GM23248 (cell line): Measurements from ENCODE around the gene NELFB. TPM values are rescaled to one million over a fixed set of nuclear protein-coding genes. Genes with fewer than 3 reads are reported as not detected.

ENCODE experiments used
- DNase-seq: peaks from one replicate; pipeline ENCODE4 v3.0.0-alpha.2; 2015
- H2AFZ ChIP-seq: fragments of 200-600 bp; sonication (generic); 2 replicates; pipeline ENCODE4 v1.6.1; 2016; ENCODE audit warnings: antibody characterized with exemption
- H3F3A ChIP-seq: fragments of 200-600 bp; sonication (generic); 2 replicates; pipeline ENCODE4 v1.6.1; 2016; ENCODE audit warnings: mild to moderate bottlenecking, antibody characterized with exemption, mixed run types; ENCODE audit not compliant: insufficient read depth
- H3K27ac ChIP-seq: fragments of 200-600 bp; sonication (generic); 2 replicates; pipeline ENCODE4 v1.5.1; 2016; ENCODE audit warnings: mild to moderate bottlenecking
- H3K27me3 ChIP-seq: fragments of 200-600 bp; sonication (generic); replicated peaks from 2 replicates; pipeline ENCODE4 v1.6.1; 2016; ENCODE audit warnings: mild to moderate bottlenecking; ENCODE audit not compliant: insufficient read depth
- H3K36me3 ChIP-seq: fragments of 200-600 bp; sonication (generic); 2 replicates; pipeline ENCODE4 v1.6.1; 2016; ENCODE audit warnings: low read depth, mild to moderate bottlenecking
- H3K4me1 ChIP-seq: fragments of 200-600 bp; sonication (generic); 2 replicates; pipeline ENCODE4 v1.6.1; 2016; ENCODE audit warnings: mild to moderate bottlenecking; ENCODE audit not compliant: insufficient read depth
- H3K4me2 ChIP-seq: fragments of 200-600 bp; sonication (generic); one replicate; pipeline ENCODE4 v1.6.1; 2016; ENCODE audit warnings: mild to moderate bottlenecking; ENCODE audit not compliant: unreplicated experiment
- H3K4me3 ChIP-seq: fragments of 200-600 bp; sonication (generic); 2 replicates; pipeline ENCODE4 v1.5.1; 2016; ENCODE audit warnings: mild to moderate bottlenecking
- H3K79me2 ChIP-seq: fragments of 200-600 bp; sonication (generic); 2 replicates; pipeline ENCODE4 v1.6.1; 2016; ENCODE audit warnings: mild to moderate bottlenecking; ENCODE audit not compliant: insufficient read depth
- H3K9ac ChIP-seq: fragments of 200-600 bp; sonication (generic); 2 replicates; pipeline ENCODE4 v1.6.1; 2016; ENCODE audit warnings: mild to moderate bottlenecking
- H3K9me2 ChIP-seq: fragments of 200-600 bp; sonication (generic); 2 replicates; pipeline ENCODE4 v1.6.1; 2016; ENCODE audit warnings: mixed run types, mild to moderate bottlenecking, moderate library complexity; ENCODE audit not compliant: insufficient read depth
- H3K9me3 ChIP-seq: fragments of 200-600 bp; sonication (generic); one replicate; pipeline ENCODE4 v1.6.1; 2017; ENCODE audit warnings: low read depth
- H4K20me1 ChIP-seq: fragments of 200-600 bp; sonication (generic); 2 replicates; pipeline ENCODE4 v1.6.0; 2016; ENCODE audit not compliant: insufficient read depth
- EZH2 ChIP-seq: fragments of 200-600 bp; sonication (generic); IDR thresholded peaks from 2 replicates; pipeline ENCODE4 v1.6.1; 2018; ENCODE audit warnings: antibody characterized with exemption, mild to moderate bottlenecking; ENCODE audit not compliant: insufficient read depth, poor library complexity, severe bottlenecking
- EZH2phosphoT487 ChIP-seq: fragments of 200-600 bp; sonication (generic); IDR thresholded peaks from 2 replicates; pipeline ENCODE4 v1.6.1; 2018; ENCODE audit warnings: antibody characterized with exemption, moderate library complexity, mild to moderate bottlenecking, low read depth; ENCODE audit not compliant: insufficient read depth
- WGBS, 2 experiments: methylation state at CpG; one replicate each; pipeline ENCODE4 v1.1.6; 2015 to 2017; ENCODE audit warnings: low lambda C conversion rate in 2 of 2, low coverage in 1 of 2; ENCODE audit errors: missing lambda C conversion rate in 2 of 2; 5-methylcytosine and 5-hydroxymethylcytosine counted together
- in situ Hi-C: fragments of 300-500 bp; cut with MboI; formaldehyde crosslinking; loops from 2 replicates; pipeline ENCODE4 v1.15.0; 2020
- polyA plus RNA-seq: library from polyadenylated mRNA; unstranded; fragments of >200 nt; fragmentation: Nextera tagmentation; extraction: Ambion mirVana; gene quantifications from 2 replicates; pipeline ENCODE4 v1.2.1, GENCODE V29; 2016
- total RNA-seq: library from RNA; depleted of rRNA; stranded (reverse); fragments of >200 nt; shearing (Covaris generic); gene quantifications from 2 replicates; pipeline ENCODE4 v1.2.3, GENCODE V29; 2014; rRNA removed

The NELFB gene
- total and polyA plus RNA-seq, 2 experiments from 2014 or later: 34.4 to 65.0 TPM

DNA sequence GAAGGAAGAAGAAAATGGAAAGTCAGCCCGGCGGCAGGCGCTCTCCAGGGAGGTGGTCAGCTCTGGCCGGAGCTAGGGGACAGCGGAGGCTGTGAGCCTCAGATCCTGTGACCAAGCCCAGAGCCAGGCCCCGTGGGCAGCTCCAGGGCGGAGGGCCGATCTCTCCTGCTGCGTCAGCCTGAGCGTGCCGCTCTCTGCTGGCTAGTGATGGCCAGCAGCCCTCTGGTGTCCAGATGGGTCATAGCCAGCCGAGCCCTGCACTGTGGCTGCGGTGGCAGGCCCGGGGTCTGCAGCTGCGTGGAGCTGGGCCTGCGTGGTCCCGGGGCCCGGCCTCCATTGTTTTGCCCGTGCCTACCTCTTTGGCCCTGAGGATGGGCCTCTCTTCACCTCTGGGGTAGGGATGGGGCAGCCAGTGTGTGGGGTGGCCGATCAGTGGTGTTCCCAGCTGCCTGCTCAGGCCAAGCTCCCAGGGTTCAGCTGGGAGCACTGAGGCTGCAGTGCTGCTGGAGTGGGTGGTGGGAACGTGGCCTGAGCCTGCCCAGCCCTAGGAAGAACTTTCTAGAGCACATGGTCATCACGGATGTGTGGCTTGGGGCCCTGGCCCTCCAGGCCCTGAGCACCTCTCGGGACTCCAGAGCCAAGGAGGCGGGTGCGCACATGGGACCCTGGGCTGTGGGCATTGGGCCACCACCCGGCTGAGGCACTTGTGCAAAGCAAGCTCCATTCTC is 64.0 kb downstream of the NELFB start:
- 77 to 84% methylated on average over 25 to 26 of the region's 26 CpGs for WGBS, 2 experiments
- Histone ChIP-seq H3K4me1 (no peaks in the 10 kb centered on the region), H4K20me1 (no peaks in the 10 kb centered on the region), H3K79me2 (no peaks in the 10 kb centered on the region), H3K27ac (no peak overlapping the region), H3K4me3 (no peak overlapping the region), H3K9ac (no peak overlapping the region), H3K9me2 (no peaks in the 10 kb centered on the region), H2AFZ (no peak overlapping the region), H3K4me2 (no peak overlapping the region), H3K36me3 (no peaks in the 10 kb centered on the region), H3F3A (no peaks in the 10 kb centered on the region), H3K9me3 (no peaks in the 10 kb centered on the region), H3K27me3 (no peaks in the 10 kb centered on the region)
- no peak for DNase-seq
- in situ Hi-C loops: no loop called here
- TF ChIP-seq EZH2 (no peak), EZH2phosphoT487 (no peak)

DNA sequence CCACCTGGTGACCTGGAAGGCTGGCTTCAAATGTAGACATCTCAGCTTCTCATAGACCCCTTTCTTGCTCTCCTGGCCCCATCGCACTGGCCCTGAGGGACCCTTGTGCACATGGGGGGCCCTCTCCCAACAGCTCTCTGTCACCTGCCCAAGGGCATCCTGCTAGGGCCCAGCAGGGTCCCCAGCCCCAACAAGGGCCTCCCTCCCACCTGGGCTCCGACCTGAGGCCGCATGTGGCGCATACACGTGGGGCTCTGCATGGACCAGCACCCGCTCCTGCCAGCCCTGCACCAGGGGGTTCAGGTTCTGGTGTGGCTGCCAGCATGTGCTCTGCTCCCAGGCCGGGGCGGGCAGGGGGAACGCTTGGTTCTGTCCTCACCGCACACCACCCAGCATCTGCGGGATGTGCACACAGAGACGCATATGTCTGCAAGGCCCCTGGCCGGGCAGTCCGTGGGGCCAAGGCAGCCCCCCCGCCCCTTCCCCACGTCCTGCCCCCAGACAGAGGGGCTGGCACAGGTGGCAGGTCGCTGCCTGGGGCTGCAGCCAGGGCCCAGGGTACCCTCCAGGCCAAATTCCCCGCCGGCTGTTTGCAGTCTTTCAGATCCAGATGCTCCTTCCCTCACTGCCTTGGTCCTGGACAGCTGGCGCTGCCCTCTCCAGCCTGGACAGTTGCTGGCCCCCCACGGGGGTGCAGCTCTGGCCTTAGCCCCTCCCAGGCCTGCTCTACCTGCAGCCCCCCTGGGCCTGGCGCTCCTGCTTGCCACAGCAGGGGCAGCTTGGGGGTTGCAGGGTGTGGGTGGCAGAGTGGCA is 64.8 kb downstream of the NELFB start:
- H4K20me1 ChIP-seq: no peaks in the 10 kb centered on the region
- no peak overlapping the region for H3K4me3 ChIP-seq
- DNase-seq: no peak

DNA sequence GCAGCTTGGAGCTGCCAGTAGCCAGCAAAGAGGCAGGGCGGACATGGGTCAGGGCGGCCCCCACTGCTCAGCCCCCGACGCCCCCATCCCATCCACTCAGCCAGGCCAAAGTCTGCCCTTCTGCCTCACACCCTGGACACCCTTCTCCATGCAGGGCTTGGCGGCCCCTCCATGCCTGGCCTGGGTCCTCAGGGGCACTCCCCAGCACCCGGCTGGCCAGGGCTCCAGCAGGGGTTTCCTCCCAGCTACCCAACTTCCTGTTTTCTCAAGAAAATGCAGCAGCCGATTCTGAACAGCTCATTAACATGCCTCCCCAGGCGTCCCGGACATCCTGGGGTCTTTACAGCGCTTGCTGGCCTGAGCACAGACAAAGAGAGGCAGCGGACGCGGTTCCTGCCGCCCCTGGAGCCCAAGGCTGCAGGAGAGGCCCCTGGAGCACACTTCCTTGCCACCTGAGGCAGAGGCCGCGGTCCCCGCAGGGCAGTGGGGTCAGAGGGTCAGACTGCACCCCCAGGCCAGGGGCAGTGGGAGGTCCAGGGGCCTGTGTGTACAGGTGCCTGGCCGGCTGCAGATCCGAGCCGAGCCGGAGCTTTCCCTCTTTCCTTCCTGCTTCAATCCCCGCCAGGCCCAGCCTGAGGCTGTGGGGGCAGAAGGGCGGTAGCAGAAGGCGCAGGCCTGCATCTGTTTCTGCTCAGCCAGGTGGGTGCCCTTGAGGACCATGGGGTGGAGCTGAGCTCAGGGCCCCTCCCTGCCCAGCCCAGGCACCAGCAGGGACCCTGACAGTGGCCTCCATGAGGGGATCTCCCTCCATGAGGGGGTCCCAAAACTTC is 65.6 kb downstream of the NELFB start:
- Histone ChIP-seq H4K20me1 (no peaks in the 10 kb centered on the region), H3K36me3 (no peaks in the 10 kb centered on the region), H3K79me2 (no peaks in the 10 kb centered on the region), H3K4me2 (no peak overlapping the region), H3K9me3 (no peaks in the 10 kb centered on the region), H2AFZ (no peak overlapping the region), H3K4me1 (no peaks in the 10 kb centered on the region), H3K9ac (no peak overlapping the region), H3K9me2 (no peaks in the 10 kb centered on the region), H3K27ac (no peak overlapping the region), H3K27me3 (no peaks in the 10 kb centered on the region), H3K4me3 (no peak overlapping the region), H3F3A (no peaks in the 10 kb centered on the region)
- TF ChIP-seq EZH2phosphoT487 (no peak), EZH2 (no peak)
- 78 to 80% methylated on average over 22 of the region's 24 CpGs for WGBS, 2 experiments
- in situ Hi-C loops: no loop called here
- DNase-seq: no peak

More for the DNA sequence above, 64.8 kb downstream of the NELFB start:
- Histone ChIP-seq H3K27ac (no peak overlapping the region), H3K79me2 (no peaks in the 10 kb centered on the region), H3K9ac (no peak overlapping the region), H3K36me3 (no peaks in the 10 kb centered on the region), H3K9me2 (no peaks in the 10 kb centered on the region), H3F3A (no peaks in the 10 kb centered on the region), H3K9me3 (no peaks in the 10 kb centered on the region), H3K4me2 (no peak overlapping the region), H2AFZ (no peak overlapping the region), H3K27me3 (no peaks in the 10 kb centered on the region), H3K4me1 (no peaks in the 10 kb centered on the region)
- TF ChIP-seq EZH2phosphoT487 (no peak), EZH2 (no peak)
- in situ Hi-C loops: no loop called here
- WGBS, 2 experiments: 80 to 86% methylated on average over 13 to 22 of the region's 22 CpGs

DNA sequence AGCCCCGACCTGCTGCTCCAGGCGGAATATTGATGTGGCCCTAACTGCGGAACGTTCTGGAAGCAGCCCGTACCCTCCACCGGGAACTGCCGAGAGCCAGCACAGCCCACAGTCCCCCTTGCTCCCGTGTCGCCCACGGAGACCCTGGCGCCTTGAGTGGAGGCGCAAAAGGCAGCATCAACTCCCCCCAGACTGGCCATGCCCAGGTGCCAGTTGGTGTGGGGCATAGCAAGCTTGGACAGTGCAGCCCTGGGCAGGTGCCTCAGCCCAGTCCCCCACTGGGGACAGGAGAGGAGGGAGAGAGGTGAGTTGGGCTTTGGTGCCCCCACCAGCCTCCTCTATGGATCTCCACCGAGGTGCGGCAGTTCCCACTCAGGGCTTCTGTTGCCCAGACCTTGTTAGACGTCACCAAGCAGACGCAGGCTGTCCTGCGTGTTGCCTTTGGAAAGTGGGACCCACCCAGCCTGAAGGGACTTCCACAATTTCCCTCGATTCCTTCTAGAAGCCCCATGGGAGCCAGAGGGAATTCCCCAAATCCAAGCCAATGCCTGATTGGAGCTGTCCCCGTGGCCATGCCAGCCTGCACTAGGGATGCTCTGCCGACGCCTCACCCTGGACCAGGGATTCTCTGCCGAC is 66.7 kb downstream of the NELFB start:
- Histone ChIP-seq H3K9me2 (no peaks in the 10 kb centered on the region), H3K9me3 (no peaks in the 10 kb centered on the region), H3K9ac (no peak overlapping the region), H3F3A (no peaks in the 10 kb centered on the region; the same call in 1 of the 2 replicates), H2AFZ (no peak overlapping the region), H3K4me2 (no peak overlapping the region), H4K20me1 (no peaks in the 10 kb centered on the region), H3K36me3 (no peaks in the 10 kb centered on the region), H3K4me3 (no peak overlapping the region), H3K79me2 (no peaks in the 10 kb centered on the region), H3K4me1 (no peaks in the 10 kb centered on the region), H3K27ac (no peak overlapping the region), H3K27me3 (no peaks in the 10 kb centered on the region)
- in situ Hi-C loops: no loop called here
- WGBS, 2 experiments: 84 to 88% methylated on average over 22 of the region's 22 CpGs
- DNase-seq: no peak
- TF ChIP-seq EZH2phosphoT487 (no peak), EZH2 (no peak)

Other genes with a start within 250 kb of the NELFB start
- 33.2 and 49.4 TPM in 2 replicates for gene ABCA2, start 227.1 kb upstream of the NELFB start, total RNA-seq
- 20.5 and 21.1 TPM in 2 replicates for gene ABCA2, start 227.1 kb upstream of the NELFB start, polyA plus RNA-seq
- not detected in 2 replicates for gene FUT7, start 223.2 kb upstream of the NELFB start, total RNA-seq
- not detected in 2 replicates for gene FUT7, start 223.2 kb upstream of the NELFB start, polyA plus RNA-seq
- 41.9 and 43.1 TPM in 2 replicates for gene NPDC1, start 209.2 kb upstream of the NELFB start, total RNA-seq
- gene NPDC1, start 209.2 kb upstream of the NELFB start, polyA plus RNA-seq: 121 and 122 TPM in 2 replicates
- not detected in 2 replicates for gene ENTPD2, start 201.3 kb upstream of the NELFB start, total RNA-seq
- gene ENTPD2, start 201.3 kb upstream of the NELFB start, polyA plus RNA-seq: not detected in 2 replicates
- 5.4 TPM in 2 replicates for gene SAPCD2, start 184.8 kb upstream of the NELFB start, total RNA-seq
- gene SAPCD2, start 184.8 kb upstream of the NELFB start, polyA plus RNA-seq: 0.86 and 0.88 TPM in 2 replicates
- gene UAP1L1, start 177.8 kb upstream of the NELFB start, total RNA-seq: 5.2 and 5.7 TPM in 2 replicates
- 4.3 and 4.5 TPM in 2 replicates for gene UAP1L1, start 177.8 kb upstream of the NELFB start, polyA plus RNA-seq
- 131 and 136 TPM in 2 replicates for gene MAN1B1, start 168.3 kb upstream of the NELFB start, total RNA-seq
- gene MAN1B1, start 168.3 kb upstream of the NELFB start, polyA plus RNA-seq: 101 and 104 TPM in 2 replicates
- 134 and 142 TPM in 2 replicates for gene DPP7, start 140.6 kb upstream of the NELFB start, total RNA-seq
- gene DPP7, start 140.6 kb upstream of the NELFB start, polyA plus RNA-seq: 145 and 148 TPM in 2 replicates
- 0.76 TPM in 1 of 2 replicates, not detected in the other for gene GRIN1, start 116.2 kb upstream of the NELFB start, total RNA-seq
- gene GRIN1, start 116.2 kb upstream of the NELFB start, polyA plus RNA-seq: 0.15 TPM in 1 of 2 replicates, not detected in the other
- not detected in 2 replicates for gene LRRC26, start 85.3 kb upstream of the NELFB start, total RNA-seq
- gene LRRC26, start 85.3 kb upstream of the NELFB start, polyA plus RNA-seq: not detected in 2 replicates
- gene TMEM210, start 83.3 kb upstream of the NELFB start, total RNA-seq: not detected in 2 replicates
- not detected in 2 replicates for gene TMEM210, start 83.3 kb upstream of the NELFB start, polyA plus RNA-seq
- gene ANAPC2, start 66.8 kb upstream of the NELFB start, total RNA-seq: 24.0 and 28.8 TPM in 2 replicates
- gene ANAPC2, start 66.8 kb upstream of the NELFB start, polyA plus RNA-seq: 12.0 and 13.6 TPM in 2 replicates
- gene SSNA1, start 66.7 kb upstream of the NELFB start, total RNA-seq: 73.1 and 105 TPM in 2 replicates
- 93.1 and 100 TPM in 2 replicates for gene SSNA1, start 66.7 kb upstream of the NELFB start, polyA plus RNA-seq
- gene TPRN, start 54.6 kb upstream of the NELFB start, total RNA-seq: 7.8 and 14.3 TPM in 2 replicates
- gene TPRN, start 54.6 kb upstream of the NELFB start, polyA plus RNA-seq: 1.7 and 2.2 TPM in 2 replicates
- gene TMEM203, start 49.7 kb upstream of the NELFB start, total RNA-seq: 44.3 and 52.9 TPM in 2 replicates
- 46.9 and 48.6 TPM in 2 replicates for gene TMEM203, start 49.7 kb upstream of the NELFB start, polyA plus RNA-seq
- gene NDOR1, start 49.6 kb upstream of the NELFB start, total RNA-seq: 12.1 and 12.4 TPM in 2 replicates
- gene NDOR1, start 49.6 kb upstream of the NELFB start, polyA plus RNA-seq: 7.7 and 8.5 TPM in 2 replicates
- 0.65 TPM in 1 of 2 replicates, not detected in the other for gene RNF208, start 33.1 kb upstream of the NELFB start, total RNA-seq
- gene RNF208, start 33.1 kb upstream of the NELFB start, polyA plus RNA-seq: 0.29 and 0.34 TPM in 2 replicates
- 0.43 TPM in 1 of 2 replicates, not detected in the other for gene CYSRT1, start 30.2 kb upstream of the NELFB start, total RNA-seq
- gene CYSRT1, start 30.2 kb upstream of the NELFB start, polyA plus RNA-seq: 0.24 and 0.75 TPM in 2 replicates
- not detected in 2 replicates for gene RNF224, start 27.8 kb upstream of the NELFB start, total RNA-seq
- gene RNF224, start 27.8 kb upstream of the NELFB start, polyA plus RNA-seq: not detected in 2 replicates
- not detected in 2 replicates for gene SLC34A3, start 24.4 kb upstream of the NELFB start, total RNA-seq
- not detected in 2 replicates for gene SLC34A3, start 24.4 kb upstream of the NELFB start, polyA plus RNA-seq
- gene TUBB4B, start 14.0 kb upstream of the NELFB start, total RNA-seq: 148 and 159 TPM in 2 replicates
- gene TUBB4B, start 14.0 kb upstream of the NELFB start, polyA plus RNA-seq: 373 and 391 TPM in 2 replicates
- not detected in 2 replicates for gene STPG3, start 4.0 kb upstream of the NELFB start, total RNA-seq
- not detected in 2 replicates for gene STPG3, start 4.0 kb upstream of the NELFB start, polyA plus RNA-seq
- gene TOR4A, start 22.4 kb downstream of the NELFB start, total RNA-seq: 25.8 and 29.6 TPM in 2 replicates
- 4.1 and 5.0 TPM in 2 replicates for gene TOR4A, start 22.4 kb downstream of the NELFB start, polyA plus RNA-seq
- gene NRARP, start 46.9 kb downstream of the NELFB start, total RNA-seq: 0.32 TPM in 1 of 2 replicates, not detected in the other
- not detected in 2 replicates for gene NRARP, start 46.9 kb downstream of the NELFB start, polyA plus RNA-seq
- 11.6 and 17.1 TPM in 2 replicates for gene EXD3, start 167.8 kb downstream of the NELFB start, total RNA-seq
- gene EXD3, start 167.8 kb downstream of the NELFB start, polyA plus RNA-seq: 8.7 and 10.1 TPM in 2 replicates
- gene NOXA1, start 168.1 kb downstream of the NELFB start, total RNA-seq: 0.32 TPM in 1 of 2 replicates, not detected in the other
- gene NOXA1, start 168.1 kb downstream of the NELFB start, polyA plus RNA-seq: 0.15 and 0.39 TPM in 2 replicates
- not detected in 2 replicates for gene ENTPD8, start 186.0 kb downstream of the NELFB start, total RNA-seq
- not detected in 2 replicates for gene ENTPD8, start 186.0 kb downstream of the NELFB start, polyA plus RNA-seq
- 28.8 and 29.1 TPM in 2 replicates for gene NSMF, start 204.0 kb downstream of the NELFB start, total RNA-seq
- 13.5 and 13.7 TPM in 2 replicates for gene NSMF, start 204.0 kb downstream of the NELFB start, polyA plus RNA-seq